Activated T-cell treated with anti-CD3 and anti-CD28 coated beads, Interleukin-2, amount 50 U/mL, for 4 hours (primary cell): ENCODE results near the gene APIP. TPM values are rescaled to one million over a fixed set of nuclear protein-coding genes. Genes with fewer than 3 reads are reported as not detected.

Experiments
- ATAC-seq, 2 donors: fragments of 200-7000 bp; cut with Tn5 transposase; one replicate each; pipeline ENCODE4 v1.10.0; 2021
- DNase-seq: peaks from one replicate; pipeline ENCODE4 v3.0.0-alpha.2; 2020
- H3K27me3 Mint-ChIP-seq: one replicate; pipeline ENCODE4 v1.8.0; 2021; ENCODE audit warnings: low read depth, mixed read lengths
- H3K36me3 Mint-ChIP-seq: one replicate; pipeline ENCODE4 v1.8.0; 2022; ENCODE audit warnings: mixed read lengths; ENCODE audit not compliant: insufficient read depth
- H3K4me1 Mint-ChIP-seq: one replicate; pipeline ENCODE4 v1.8.0; 2021; ENCODE audit warnings: low read depth, mixed read lengths
- H3K4me3 Mint-ChIP-seq: one replicate; pipeline ENCODE4 v1.8.0; 2021; ENCODE audit warnings: mild to moderate bottlenecking, moderate library complexity, mixed read lengths
- H3K9me3 Mint-ChIP-seq: one replicate; pipeline ENCODE4 v1.8.0; 2021; ENCODE audit warnings: mixed read lengths
- total RNA-seq, 3 donors: library from RNA; stranded (reverse); gene quantifications; one replicate each; pipeline ENCODE4 v1.2.1, GENCODE V29; 2021

APIP gene
- total RNA-seq, 3 donors from 2014 or later, result 28.9 to 34.2 (median 32.4) TPM

DNA sequence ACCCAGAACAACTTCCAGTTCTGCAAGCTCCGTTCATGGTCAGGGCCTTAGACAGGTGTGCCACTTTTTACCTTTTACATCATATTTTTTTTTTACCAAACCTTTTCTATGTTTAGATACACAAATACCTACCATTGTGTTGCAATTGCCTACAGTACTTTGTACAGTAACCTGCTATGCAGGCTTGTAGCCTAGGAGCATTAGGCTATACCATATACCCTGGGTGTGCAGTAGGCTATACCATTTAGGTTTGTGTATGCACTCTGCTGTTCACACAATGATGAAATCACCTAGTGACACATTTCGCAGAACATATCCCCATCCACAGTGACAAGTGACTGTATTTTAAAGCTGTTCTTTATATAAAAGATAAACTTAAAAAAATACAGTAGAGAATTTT, 29.6 kb downstream of the APIP start:
- H3K9me3 Mint-ChIP-seq, result no peaks in the 10 kb centered on the region
- no peak overlapping the region for H3K4me3 Mint-ChIP-seq
- peaks cover 25% of the 10 kb centered on the region for H3K36me3 Mint-ChIP-seq
- DNase-seq, result no peak
- H3K4me1 Mint-ChIP-seq, result no peaks in the 10 kb centered on the region
- no peaks in the 10 kb centered on the region for H3K27me3 Mint-ChIP-seq
- no peak for ATAC-seq

DNA sequence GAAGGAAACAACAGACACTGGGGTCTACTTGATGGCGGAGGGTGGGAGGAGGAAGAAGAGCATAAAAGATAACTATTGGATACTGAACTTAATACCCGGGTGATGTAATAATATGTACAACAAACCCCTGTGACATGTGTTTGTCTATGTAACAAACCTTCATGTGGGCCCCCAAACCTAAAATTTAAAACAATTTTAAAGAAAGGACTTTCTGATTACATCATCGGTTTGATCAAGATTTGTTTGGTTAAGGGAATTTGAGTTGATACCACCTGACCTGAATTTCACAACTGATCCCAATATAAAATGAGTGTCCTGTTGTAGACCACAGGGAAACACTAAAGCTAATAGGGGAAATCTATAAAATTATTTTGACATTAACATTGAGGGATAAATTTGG, 34.3 kb downstream of the APIP start:
- Mint-ChIP-seq H3K36me3 (peaks cover 20% of the 10 kb centered on the region), H3K4me1 (no peaks in the 10 kb centered on the region), H3K4me3 (no peak overlapping the region), H3K9me3 (no peaks in the 10 kb centered on the region), H3K27me3 (no peaks in the 10 kb centered on the region)
- ATAC-seq, result no peak
- no peak for DNase-seq

- ATAC-seq, result no peak
- Mint-ChIP-seq H3K4me3 (no peak overlapping the region), H3K9me3 (no peaks in the 10 kb centered on the region), H3K4me1 (no peaks in the 10 kb centered on the region), H3K27me3 (no peaks in the 10 kb centered on the region), H3K36me3 (peaks cover 25% of the 10 kb centered on the region)
- no peak for DNase-seq
These were observed 38.7 kb downstream of the APIP start for GRCh38 chr11:34877375-34877975.

GRCh38 chr11:34874202-34874601, 42.0 kb downstream of the APIP start:
- peaks cover 15% of the 10 kb centered on the region for H3K36me3 Mint-ChIP-seq
- DNase-seq (no peak), ATAC-seq (no peak)
- H3K4me3 Mint-ChIP-seq, result no peak overlapping the region
- H3K9me3 Mint-ChIP-seq, result no peaks in the 10 kb centered on the region
- H3K4me1 Mint-ChIP-seq, result no peaks in the 10 kb centered on the region
- H3K27me3 Mint-ChIP-seq, result no peaks in the 10 kb centered on the region

DNA sequence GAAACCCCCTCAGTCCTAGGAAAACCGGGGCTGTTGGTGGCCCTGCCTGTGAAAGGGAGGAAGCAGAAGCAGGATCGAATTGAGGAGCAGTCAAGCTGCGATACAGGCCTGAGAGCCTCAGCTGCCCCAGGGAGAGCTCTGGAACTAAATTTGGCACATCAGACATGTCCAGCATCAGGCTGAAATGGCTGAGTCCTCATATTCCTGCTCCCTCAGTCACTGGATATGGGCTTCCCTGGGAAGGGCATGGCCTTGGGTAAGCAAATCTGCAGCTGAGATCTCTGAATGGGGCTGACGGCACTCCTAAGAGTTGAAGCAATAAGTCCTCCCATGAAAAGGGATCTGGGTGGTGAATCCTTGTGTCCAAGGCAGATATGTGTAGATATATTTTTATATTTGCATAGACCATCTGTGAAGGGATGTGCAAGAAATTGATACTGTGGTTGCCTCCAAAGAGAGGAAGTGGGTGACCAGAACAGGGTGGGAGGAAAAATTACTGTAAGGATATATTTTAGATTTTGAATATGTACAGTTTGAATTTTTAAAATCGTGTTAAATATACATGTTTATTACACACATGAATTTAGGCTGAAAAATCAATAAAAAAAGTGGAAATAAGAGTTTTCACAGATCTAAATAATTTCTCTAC, 45.5 kb downstream of the APIP start:
- peaks cover 11% of the 10 kb centered on the region for H3K36me3 Mint-ChIP-seq
- no peak for ATAC-seq
- no peaks in the 10 kb centered on the region for H3K4me1 Mint-ChIP-seq
- DNase-seq, result no peak
- no peak overlapping the region for H3K4me3 Mint-ChIP-seq
- no peaks in the 10 kb centered on the region for H3K27me3 Mint-ChIP-seq
- H3K9me3 Mint-ChIP-seq, result no peaks in the 10 kb centered on the region

DNA sequence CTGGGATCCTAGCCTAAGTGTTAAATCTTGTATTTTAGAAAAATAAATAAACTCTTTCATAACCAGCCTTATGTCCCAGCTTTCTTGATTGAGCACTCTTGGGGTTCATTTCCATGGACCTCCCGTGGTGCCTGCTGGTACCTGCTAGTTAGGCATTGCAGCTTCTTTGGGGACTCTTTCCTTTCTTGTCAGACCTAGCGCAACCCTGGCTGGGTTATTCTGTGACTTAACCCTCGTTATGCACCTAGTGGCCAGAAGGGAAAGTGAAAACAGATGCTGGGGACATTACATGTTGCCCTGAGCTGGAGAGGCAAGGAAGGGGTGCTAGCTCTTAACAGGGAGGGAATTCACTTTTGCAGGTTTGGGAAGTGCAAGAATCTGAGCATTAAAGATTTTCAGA, 46.8 kb downstream of the APIP start:
- DNase-seq, result no peak
- no peaks in the 10 kb centered on the region for H3K4me1 Mint-ChIP-seq
- no peaks in the 10 kb centered on the region for H3K9me3 Mint-ChIP-seq
- no peak for ATAC-seq
- peaks cover 4% of the 10 kb centered on the region for H3K36me3 Mint-ChIP-seq
- no peak overlapping the region for H3K4me3 Mint-ChIP-seq
- no peaks in the 10 kb centered on the region for H3K27me3 Mint-ChIP-seq

DNA sequence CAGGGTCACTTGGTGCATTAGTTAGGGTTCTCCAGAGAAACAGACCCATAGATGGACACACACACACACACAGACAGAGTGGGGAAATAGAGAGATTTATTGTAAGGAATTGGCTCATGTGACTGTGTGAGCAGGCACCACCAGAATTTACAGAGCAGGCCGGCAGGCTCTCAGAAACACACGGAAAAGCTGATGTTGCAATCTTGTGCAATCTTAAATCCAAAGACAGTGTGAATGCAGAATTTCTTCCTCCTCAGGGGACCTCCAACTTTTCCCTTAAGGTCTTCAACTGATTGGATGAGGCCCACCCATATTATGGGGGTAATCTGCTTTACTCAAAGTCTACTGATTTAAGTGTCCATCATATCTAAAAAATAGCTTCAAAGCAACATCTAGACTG, 49.8 kb downstream of the APIP start:
- no peaks in the 10 kb centered on the region for H3K27me3 Mint-ChIP-seq
- no peaks in the 10 kb centered on the region for H3K9me3 Mint-ChIP-seq
- no peaks in the 10 kb centered on the region for H3K4me1 Mint-ChIP-seq
- DNase-seq, result no peak
- no peak overlapping the region for H3K4me3 Mint-ChIP-seq
- no peaks in the 10 kb centered on the region for H3K36me3 Mint-ChIP-seq
- no peak for ATAC-seq

GRCh38 chr11:34865261-34865660, 50.9 kb downstream of the APIP start:
- no peaks in the 10 kb centered on the region for H3K9me3 Mint-ChIP-seq
- H3K27me3 Mint-ChIP-seq, result no peaks in the 10 kb centered on the region
- H3K4me1 Mint-ChIP-seq, result no peaks in the 10 kb centered on the region
- H3K4me3 Mint-ChIP-seq, result no peak overlapping the region
- no peaks in the 10 kb centered on the region for H3K36me3 Mint-ChIP-seq
- no peak for ATAC-seq
- DNase-seq, result no peak

DNA sequence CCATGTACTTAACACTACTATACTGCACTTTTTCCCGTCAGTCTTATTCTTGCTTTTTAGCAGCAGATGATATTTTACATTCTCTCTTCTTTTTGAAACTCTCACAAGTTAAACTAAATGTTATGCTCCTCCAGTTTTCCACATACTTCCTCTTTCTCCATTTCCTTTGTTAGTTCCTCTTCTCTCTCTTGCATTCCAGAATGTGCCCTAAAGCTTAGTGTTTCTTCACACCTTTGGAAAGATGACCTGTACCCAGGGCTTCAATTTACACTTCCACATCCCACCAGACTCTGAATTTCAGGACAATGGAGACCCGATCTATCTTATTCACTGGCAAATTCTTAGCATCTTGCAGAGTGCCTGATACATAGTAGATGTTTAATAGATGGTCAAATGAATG, 51.8 kb downstream of the APIP start:
- no peaks in the 10 kb centered on the region for H3K27me3 Mint-ChIP-seq

GRCh38 chr11:34863048-34863447, 53.1 kb downstream of the APIP start:
- Mint-ChIP-seq H3K9me3 (no peaks in the 10 kb centered on the region), H3K36me3 (no peaks in the 10 kb centered on the region), H3K4me3 (no peak overlapping the region), H3K27me3 (no peaks in the 10 kb centered on the region), H3K4me1 (no peaks in the 10 kb centered on the region)
- ATAC-seq (no peak), DNase-seq (no peak)

More for the DNA sequence above, 51.8 kb downstream of the APIP start:
- Mint-ChIP-seq H3K36me3 (no peaks in the 10 kb centered on the region), H3K4me1 (no peaks in the 10 kb centered on the region), H3K9me3 (no peaks in the 10 kb centered on the region), H3K4me3 (no peak overlapping the region)
- ATAC-seq (no peak), DNase-seq (no peak)

DNA sequence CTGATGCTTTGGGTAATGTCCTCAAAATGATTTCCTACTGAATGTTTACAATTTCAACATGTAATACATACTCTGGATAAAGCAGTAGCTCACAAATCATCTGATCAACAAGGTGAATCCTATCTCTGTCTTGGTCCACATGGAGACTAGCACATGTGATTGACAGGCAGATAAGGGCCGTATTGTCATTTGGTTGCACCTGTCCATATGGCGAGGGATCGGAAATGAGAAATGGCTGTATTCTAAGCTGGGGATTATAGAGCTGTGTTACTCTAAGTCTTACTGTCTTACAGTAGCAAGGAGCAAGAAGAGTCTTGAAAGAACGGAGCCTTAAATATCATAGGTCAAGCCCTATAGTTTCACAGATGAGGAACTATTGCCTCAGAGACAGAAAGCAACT, 55.7 kb downstream of the APIP start:
- Mint-ChIP-seq H3K27me3 (no peaks in the 10 kb centered on the region), H3K4me3 (no peak overlapping the region), H3K9me3 (no peaks in the 10 kb centered on the region), H3K36me3 (no peaks in the 10 kb centered on the region), H3K4me1 (no peaks in the 10 kb centered on the region)
- ATAC-seq (no peak), DNase-seq (no peak)

- Mint-ChIP-seq H3K36me3 (no peaks in the 10 kb centered on the region), H3K4me3 (no peak overlapping the region), H3K27me3 (no peaks in the 10 kb centered on the region), H3K4me1 (no peaks in the 10 kb centered on the region), H3K9me3 (no peaks in the 10 kb centered on the region)
- ATAC-seq (no peak), DNase-seq (no peak)
These were observed 56.1 kb downstream of the APIP start for GRCh38 chr11:34860034-34860433.

DNA sequence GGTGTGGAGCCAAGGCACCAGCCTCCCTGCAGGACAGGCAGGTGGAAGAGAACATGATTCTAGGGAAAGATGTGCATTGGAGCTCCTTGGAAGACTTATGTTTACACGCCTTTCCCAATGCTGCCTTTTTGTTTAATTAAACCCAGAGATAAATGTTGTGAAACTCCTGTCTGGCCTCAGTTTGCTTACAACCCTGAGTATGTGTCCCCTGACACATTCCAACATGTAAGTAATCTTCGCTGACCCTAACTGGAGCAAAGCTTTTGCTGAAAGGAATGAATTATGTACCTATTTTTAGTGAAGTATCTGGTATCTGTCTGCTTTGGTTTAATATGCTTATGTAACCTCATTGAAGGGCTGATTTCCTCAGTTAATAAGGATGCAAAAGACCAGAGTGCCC, 56.7 kb downstream of the APIP start:
- ATAC-seq, result no peak
- Mint-ChIP-seq H3K4me3 (no peak overlapping the region), H3K27me3 (no peaks in the 10 kb centered on the region), H3K36me3 (no peaks in the 10 kb centered on the region), H3K4me1 (no peaks in the 10 kb centered on the region), H3K9me3 (no peaks in the 10 kb centered on the region)
- DNase-seq, result no peak

DNA sequence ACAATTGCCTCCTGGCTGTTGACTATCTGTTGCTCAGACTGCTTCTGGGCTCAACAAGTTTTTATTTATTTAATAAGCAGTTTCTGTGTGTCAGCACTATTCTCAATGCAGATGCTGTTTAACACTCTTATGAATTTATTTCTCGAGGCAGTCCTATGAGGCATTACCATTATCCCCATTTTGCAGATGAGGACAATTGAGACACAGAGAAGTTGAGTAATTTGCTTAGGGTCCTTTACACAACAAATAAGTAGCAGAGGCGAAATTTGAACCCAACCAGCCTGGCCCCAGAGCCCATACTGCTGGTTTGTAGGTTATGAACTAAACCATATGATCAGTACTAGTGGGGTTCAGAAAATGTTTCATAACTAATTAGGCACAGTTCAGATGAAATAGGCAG, 58.7 kb downstream of the APIP start:
- H3K36me3 Mint-ChIP-seq, result no peaks in the 10 kb centered on the region
- ATAC-seq, result no peak
- DNase-seq, result no peak
- H3K4me3 Mint-ChIP-seq, result no peak overlapping the region
- no peaks in the 10 kb centered on the region for H3K4me1 Mint-ChIP-seq
- no peaks in the 10 kb centered on the region for H3K27me3 Mint-ChIP-seq
- no peaks in the 10 kb centered on the region for H3K9me3 Mint-ChIP-seq

DNA sequence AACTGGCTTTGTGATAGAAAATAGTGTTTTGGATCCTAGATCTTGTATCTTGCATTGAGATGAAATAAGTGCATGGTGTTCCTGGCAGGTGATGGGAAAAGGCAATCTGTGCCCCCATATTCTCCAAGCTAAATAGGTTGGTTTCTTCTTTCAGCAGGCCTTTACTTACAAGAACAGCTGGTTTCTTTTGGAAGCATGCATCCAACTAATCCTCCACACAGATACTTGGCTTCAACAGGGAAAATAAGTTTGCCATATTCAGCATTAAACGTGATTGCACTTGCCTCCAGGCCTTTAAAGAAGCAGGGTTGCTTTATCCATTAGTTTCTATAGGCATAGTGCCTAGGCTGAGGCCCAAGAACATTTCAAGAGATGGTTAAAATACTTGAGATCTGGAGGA, 59.9 kb downstream of the APIP start:
- Mint-ChIP-seq H3K27me3 (no peaks in the 10 kb centered on the region), H3K9me3 (no peaks in the 10 kb centered on the region), H3K4me1 (no peaks in the 10 kb centered on the region), H3K4me3 (no peak overlapping the region), H3K36me3 (no peaks in the 10 kb centered on the region)
- ATAC-seq (no peak), DNase-seq (no peak)

GRCh38 chr11:34855754-34856095, 60.5 kb downstream of the APIP start:
- H3K27me3 Mint-ChIP-seq, result no peaks in the 10 kb centered on the region
- no peak for DNase-seq
- H3K36me3 Mint-ChIP-seq, result no peaks in the 10 kb centered on the region
- H3K4me1 Mint-ChIP-seq, result no peaks in the 10 kb centered on the region
- H3K4me3 Mint-ChIP-seq, result no peak overlapping the region
- no peaks in the 10 kb centered on the region for H3K9me3 Mint-ChIP-seq
- no peak for ATAC-seq
